Activated CD8-positive, alpha-beta memory T cell treated with anti-CD3 and anti-CD28 coated beads for 24 hours (primary cell): Measurements from ENCODE around the gene GAS7.
A peak's percentile ranks its signal among the peaks of the same experiment; 100 is the strongest.
"Not testable (repeated sequence)": the region's sequence is repeated elsewhere in the genome, so short reads cannot be mapped to it uniquely, and the experiment has no call there.

Experiments
- DNase-seq: peaks from one replicate; pipeline ENCODE4 v3.0.0-alpha.2; 2020

Gene GAS7

DNA sequence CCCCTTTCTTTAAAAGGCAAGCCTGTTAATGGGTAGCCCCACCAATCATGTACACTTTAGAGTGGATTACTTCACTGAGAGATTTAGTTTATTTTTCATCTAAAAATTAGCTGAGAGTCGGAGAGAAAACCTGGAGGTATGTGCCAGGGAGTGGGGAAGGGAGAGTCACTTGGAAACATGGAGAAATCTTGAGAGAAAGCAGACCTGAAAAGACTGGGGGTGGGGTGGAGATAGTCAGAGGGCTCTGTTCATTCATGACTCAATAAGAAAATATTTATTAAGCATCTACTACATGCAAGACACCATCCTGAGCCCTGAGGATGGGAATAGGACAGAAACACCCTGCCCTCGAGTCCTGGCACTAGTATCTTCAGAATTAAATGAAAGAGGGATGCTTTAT lies 265.9 kb downstream of the GAS7 start:
- DNase-seq: no peak

DNA sequence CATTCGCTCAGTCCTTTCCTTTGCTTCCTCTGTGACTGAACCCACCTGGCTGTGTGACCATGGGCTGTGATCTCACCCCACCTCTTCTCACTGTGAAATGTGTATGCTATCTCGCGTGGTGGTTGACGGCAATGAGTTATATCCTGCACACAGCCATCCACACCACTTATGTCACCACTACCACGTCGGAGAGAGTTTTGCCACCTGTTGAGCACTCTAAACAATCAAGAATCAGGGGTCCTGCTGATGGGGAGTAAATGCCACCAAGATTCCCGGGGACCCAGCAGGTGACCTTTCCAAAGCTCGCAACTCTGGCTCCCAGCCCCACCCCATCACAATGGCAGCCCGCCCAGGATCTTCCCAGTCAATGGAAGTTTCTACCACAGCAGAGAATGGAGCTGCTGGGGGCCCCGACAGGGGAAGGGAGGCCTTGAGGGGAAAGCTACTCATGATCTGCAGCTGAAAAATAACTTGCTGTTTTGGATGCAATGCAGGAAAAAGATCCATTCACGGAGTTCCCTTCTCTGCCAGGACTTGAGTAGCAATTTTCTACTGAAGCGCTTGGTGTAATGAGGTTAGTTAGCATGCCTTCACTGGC lies 267.2 kb downstream of the GAS7 start:
- DNase-seq: no peak

DNA sequence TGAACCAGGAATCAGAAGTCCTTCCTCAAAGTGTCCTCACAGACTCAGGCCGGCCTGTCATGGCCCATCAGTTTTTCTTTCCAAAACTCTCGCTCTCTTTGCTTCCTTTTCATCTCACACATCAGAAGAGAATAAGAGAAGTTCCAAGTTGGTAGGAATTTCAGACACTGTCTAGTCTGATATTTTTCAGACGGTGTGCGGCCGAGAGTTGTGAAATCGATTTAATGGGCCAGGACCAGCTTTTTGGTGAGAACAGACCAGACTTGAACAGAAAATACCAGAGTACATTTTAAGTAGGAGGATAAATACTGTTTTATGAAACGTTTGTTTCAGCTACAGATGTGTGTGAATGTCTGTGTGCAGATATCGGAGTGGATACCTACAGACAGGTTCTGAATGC lies 268.5 kb downstream of the GAS7 start:
- no peak for DNase-seq

DNA sequence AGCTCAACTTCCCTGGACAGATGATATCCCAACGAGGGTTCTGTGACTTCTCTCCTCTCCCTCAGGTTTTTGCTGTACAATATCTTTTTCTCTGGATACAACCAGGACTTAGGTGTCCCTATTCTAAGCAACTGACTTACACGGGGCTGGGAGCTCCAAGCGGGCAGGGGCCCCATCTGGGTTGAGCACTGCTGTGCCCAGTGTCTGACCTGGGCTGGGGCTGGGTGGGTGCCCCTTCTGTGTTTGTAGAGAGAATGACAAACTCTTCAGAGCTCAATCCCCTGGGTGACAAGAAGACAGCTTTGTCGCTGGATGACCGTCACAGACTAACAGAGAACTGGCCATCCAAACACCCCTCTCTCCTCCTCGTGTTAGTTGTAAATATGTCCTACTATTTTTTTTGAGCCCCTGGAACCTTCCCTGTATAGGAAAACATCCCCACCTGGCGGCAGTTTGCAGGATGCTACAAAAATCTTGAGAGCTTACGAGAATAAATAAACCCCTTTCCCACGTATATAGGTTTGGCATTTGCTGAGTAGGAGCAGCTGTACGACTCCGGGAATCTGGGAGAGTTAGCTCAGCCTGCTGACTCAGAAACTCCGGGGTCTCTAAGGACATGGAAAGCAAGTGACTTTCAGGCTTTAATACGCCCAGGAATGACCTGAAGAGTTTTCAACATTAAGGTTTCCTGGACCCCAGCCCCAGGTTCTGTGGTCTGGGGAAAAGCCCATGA lies 269.6 kb downstream of the GAS7 start:
- DNase-seq: no peak

DNA sequence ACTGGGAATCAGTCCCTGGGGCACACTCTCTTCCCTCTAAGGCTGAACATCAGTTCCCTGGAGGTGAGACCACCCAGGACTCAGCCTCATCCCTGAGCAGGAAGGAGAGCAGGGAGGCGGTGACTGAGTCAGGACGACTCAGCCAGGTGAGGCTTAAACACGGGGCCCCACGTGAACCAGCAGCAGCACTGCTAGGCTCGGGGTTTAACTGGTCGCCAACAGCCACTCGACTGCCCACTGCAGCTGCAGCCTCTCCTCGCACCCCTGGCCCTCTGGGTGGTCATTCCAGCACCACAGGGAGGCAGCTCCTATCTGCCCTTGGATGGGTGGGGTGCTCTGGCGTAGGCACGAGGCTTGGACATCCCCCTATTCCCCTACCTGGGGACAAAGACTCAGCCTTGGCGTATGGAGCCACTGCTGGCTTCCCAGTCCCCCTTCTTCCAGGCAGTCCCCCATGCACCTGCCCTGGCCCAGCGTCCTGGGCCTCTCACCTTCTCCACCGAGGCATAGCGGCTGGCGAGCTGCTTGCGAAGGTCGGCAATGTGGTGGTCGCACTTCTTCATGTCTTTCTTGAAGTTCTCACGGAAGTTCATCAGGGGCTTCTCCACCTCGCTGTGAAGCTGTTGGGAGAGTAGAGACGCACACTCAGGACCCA lies 272.1 kb downstream of the GAS7 start:
- no peak for DNase-seq

DNA sequence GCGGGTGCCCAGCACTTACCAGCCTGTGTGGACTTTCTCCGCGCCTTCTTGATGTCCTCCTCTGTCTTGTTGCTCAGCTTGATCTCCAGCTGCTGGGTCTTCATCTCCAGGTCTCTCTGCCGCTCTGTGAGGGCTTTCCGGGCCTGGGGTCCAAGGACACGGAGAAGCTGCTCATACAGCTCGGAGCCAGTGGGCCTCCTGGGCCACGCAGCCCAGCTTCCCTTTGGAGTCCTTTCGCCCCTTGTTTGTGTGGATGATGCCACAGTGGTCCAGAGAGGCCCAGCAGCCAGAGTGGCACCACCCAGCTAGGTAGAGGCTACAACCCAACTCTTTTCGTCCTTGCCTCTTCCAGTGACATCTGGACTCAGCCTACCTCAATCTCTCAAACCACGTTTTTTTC lies 272.9 kb downstream of the GAS7 start:
- no peak for DNase-seq

DNA sequence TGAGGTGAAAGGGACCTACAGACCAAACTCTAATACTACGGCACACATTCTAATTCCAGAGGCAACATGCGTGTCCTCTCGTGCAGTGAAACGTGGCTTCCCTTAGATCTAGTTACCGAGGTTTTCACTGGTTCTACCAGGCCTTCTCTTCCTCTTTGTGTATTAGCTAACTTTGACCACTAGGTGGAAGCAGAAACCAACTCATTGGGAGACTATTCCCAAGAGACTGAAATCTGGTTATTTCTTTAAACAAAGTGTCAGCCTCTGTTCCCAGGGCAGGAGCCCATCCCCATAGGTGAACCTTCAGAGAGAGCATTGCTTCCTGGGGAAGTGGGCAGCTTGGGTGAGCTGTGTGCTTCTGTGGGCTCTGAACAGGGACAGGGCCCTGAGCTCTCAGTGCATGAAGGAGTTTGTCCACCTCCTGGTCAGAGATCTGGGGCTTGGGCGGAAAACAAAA lies 273.6 kb downstream of the GAS7 start:
- peak; percentile 58 for DNase-seq

DNA sequence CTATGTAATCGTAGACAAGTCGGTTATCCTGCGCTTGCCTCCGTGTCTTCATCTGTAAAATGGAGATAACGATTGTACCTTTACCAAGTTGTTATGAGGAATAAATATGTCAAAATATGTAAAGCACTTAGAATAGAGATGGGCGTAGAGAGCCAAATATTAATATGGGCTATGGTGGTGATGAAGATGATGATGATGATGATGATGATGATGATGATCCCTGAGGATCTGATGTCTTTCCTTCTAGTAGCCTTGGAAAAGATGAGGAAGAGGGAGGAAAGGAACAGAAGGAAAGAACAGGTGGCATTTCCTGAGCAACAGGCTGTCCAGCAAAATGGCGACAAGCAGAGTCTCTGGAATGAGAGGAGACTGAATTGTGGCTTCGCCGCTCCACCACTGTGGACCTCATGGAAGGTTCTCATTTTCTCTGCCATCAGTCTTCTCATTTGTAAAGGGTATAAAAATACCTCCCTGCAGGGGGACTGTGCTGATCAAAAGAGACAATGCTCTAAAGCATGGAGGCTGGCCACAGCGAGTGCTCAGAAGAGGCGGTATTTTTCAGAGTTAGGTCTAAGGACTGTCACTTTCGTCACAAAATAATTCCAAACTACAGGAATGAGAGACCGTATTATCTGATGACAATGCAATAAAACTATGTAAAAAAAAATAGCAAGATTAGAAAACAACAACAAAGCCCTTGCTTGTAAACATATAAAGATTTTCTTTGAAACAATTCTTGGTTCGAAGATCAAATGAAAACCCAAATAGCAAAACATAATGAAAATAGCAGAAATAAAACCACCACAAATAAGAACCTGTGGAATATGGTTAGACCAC lies 276.2 kb downstream of the GAS7 start:
- no peak for DNase-seq

DNA sequence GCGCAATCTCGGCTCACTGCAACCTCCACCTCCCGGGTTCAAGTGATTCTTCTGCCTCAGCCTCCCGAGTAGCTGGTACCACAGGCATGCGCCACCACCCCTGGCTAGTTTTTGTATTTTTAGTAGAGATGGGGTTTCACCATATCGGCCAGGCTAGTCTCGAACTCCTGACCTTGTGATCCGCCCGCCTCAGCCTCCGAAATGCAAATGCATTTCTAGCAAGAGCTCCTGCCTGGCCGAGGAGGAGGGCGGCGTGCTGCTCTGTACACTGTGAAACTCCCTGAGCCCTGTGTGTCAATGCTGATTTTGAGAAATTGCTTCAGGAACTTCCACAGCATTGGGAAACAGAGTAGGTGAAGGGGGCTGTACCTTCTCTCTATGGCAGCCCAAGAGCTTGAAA lies 277.2 kb downstream of the GAS7 start:
- DNase-seq: not testable (repeated sequence)

DNA sequence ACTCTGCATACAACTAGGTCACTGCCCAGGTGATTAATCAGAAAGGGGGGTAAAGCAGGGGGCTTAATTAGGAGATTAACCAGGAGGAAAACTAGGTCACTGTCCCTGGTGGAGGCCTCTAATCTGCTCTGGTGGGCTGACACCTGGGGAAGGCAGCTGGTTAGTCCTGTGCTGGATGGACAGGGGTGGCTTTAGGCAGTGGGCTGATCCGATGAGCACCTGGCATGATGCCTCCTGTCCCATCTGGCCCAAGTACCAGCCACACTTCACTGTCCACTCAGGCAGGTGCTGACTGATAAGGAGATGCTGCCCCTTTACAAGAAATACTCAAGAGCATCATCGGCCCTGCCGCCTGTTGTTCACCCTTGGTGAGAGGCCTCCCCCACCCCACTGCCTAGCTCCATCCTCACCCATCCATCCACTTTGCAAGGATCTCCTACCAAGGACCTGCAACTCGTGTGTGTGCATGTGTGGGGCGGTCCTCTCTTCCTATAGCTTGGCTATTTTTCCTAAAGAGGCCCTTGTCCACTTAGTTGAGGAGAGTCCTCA lies 279.5 kb downstream of the GAS7 start:
- no peak for DNase-seq

DNA sequence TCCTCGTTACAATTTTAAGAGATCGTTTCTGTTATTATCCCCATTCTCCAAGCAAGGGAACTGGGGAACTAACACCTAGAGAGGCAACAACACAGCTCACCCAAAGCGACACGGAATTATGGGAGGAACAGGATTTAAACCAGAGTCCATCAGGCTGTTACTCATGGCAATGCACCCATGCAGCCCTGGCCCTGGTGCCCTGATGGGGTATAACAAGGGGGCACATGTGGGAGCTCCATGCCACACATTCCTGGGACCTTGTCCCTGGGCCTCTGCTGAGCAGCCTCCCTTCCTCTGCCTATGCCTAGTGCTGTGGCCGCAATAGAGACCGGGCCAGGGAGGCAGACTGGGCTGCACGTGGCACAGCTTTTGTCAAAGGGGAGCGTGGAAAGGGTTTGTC lies 280.1 kb downstream of the GAS7 start:
- DNase-seq: no peak

DNA sequence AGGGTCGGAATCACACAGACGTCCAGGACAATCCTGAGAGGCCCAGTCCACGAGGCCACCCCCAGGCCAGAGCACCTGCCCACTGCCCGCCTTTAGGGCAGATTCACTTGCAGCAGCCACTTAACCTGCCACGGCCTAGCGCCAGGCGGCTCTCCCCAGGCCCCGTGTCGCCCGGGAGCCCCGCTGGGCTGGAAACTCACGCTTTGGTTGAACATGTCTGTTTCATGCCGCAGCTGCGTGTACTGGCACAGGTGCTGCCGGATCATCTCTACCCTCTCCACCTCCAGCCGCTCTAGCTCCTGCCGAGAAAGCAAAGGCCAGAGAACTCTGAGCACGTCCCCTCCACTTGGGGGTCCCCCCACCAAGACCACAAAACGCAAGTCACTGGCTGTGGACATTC lies 280.6 kb downstream of the GAS7 start:
- no peak for DNase-seq

DNA sequence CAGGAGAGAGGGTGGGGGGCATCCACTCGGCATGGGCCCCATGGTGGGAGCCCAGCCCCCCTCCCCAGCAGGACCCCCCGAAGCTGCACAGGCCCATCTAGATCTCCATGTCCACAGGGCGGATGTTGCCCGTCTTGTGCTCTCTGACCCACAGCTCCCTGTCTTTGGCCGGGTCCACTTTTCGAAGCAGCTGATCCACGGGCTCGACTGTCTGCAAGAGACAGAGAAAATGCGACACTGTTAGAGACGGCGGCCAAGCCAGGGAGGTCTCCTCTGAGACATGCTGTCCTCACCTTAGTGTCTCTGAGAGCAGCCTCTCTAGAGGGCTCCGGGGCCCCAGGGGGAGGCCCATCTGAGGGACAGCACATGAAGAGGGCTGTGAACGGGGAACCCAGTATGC lies 281.3 kb downstream of the GAS7 start:
- DNase-seq: no peak

DNA sequence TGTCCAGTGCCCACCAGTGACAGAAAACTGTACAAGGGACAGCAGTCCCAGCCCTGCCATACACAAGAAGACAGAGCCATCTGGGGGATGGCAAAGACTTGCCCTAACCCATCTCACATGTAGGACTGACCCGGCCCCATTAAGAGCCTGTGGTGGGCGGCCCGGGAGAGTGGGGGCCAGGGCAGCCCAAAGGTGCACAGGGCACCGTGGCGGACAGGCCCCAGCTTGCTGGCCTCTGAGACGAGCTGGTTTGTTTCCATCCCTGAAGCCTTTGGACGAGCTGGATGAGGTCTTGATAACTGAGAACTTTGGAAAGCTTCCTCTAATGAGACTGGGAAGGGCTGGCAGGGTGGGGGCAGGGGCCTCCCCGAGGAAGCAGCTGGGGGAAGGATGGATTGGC lies 282.3 kb downstream of the GAS7 start:
- DNase-seq: no peak

DNA sequence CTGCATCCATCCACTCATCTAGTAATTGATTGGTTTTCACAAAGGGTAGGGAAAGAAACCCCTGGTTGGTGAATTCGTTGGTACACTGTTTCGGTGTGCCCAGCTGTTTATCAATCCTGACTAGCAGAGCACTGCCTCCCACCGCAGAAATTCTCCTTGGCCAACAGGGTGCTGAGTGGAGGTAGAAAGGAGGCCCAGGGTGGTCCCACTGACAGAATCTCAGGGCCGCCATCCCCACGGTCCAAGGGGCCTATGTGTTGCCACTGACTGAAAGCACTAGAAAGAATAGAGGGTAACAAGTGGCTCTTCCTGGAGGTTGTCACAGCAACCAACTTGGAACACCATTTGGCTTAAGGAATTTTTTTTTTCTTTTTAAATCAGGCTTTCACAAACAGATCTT lies 284.9 kb downstream of the GAS7 start:
- no peak for DNase-seq

DNA sequence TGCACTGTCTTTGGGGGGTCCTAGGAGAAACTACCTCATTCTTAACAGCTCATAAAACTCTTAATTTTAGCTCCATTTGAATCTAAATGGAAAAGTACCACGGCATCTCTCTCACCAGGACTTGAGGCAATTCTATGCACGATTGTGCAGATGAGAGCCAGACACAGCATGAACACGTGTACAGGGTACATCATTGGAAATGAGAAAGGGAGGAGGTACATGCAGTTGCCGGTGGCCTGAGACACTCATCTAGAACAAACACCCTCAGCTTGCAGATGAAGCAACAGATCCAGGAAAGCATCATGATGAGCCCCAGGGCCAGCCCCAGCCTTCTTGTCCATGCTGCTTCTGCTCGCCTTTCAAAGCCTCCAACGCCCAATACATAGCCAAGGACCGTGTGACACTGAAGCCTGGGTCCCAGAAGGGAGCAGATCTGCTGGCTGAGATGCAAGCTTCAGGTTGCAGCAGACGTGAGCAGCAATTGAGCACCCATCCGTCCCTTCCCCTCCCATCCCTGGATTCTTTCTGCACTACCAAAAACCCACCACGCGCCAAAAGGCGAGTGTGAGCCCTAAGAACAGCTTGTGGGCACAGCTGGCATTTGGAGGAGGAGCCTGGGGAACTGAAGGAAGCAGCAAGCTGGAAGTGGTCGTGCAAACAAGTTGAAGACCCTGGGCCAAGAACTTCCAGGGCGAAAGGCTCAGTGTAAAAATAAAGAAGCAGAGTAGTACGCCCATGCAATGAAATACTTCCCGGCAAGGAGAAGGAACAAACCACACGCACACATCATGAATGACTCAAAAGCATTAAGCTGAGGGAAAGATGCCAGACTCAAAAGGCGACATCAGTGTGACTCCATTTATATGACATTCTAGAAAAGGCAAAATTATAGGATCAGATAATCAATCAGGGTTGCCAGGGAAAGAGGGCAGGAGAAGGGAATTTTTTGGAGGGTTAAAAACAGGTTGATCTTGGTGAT lies 286.0 kb downstream of the GAS7 start:
- DNase-seq: no peak

DNA sequence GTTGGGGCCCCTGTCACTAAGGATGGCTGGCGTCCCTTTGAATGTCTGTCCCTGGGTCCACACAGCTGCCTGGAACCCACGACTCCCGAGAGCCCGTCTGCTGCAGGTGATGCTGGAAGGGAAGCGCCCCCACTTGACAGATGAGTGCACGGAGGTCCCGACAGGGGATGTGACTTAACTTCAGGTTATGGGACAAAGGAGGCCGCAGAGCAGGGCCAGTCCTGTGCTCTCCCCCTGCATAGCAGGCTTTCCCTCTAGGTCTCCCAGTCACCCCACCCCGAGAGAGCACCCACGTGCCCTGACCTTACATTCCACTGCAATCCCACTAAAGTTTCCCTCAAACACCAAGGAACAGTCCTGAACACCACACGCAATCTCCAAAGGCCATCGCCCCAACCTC lies 287.3 kb downstream of the GAS7 start:
- DNase-seq: no peak

DNA sequence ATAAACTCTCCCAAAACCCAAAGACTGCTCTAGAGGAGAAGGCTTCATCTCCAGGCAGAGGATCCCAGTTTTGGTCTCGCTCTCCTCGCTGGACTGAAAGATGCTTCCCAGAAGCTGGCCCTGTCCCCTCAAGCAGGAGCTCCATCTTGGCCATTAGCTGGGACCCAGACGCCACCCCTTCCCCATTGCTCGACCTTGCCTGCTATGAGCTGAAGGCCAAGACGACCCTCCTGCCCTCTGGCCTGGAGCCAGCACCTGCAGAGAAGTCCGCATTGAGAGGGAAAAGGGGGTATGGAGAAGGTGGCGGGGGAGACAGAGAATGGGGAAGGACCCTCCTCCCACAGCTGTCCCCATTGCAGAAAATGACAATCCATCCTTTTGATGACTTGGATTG lies 289.8 kb downstream of the GAS7 start:
- no peak for DNase-seq

DNA sequence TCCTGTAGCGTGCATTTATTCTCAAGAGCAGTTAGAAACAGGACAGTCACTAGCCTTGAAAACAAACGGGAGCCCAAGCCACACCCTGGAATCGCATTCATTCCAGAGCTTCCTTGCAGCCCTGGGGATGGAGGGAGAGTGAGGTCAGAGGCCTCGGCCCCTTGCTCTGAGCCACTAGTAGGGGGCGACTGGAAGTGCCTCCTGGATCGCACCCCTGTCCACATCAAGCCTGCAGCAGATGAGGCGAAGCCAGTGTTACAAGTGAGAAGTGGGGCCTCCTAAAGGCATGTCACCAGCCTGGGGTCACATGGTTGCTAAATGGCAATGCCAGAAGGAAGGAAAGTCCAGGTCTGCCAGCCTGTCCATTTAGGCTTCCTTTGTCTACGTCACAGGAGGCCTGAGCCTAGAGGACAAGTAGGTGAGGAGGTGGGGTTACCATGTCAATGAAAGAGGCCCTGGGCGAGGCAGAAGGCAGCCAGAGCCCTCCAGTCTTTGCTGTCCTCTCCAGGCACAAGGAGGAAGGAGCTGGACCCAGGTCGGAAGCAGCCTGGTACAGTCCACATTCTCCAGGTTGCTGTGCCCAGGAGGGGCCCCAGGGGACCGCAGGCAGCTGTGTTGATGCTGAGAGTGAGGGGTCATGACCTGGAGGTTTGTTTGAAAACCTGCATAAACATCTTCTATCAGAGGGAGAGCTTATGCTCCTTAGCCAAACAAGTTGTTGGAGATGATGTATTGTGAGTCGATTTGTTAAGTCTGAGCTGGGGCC lies 290.3 kb downstream of the GAS7 start:
- no peak for DNase-seq

DNA sequence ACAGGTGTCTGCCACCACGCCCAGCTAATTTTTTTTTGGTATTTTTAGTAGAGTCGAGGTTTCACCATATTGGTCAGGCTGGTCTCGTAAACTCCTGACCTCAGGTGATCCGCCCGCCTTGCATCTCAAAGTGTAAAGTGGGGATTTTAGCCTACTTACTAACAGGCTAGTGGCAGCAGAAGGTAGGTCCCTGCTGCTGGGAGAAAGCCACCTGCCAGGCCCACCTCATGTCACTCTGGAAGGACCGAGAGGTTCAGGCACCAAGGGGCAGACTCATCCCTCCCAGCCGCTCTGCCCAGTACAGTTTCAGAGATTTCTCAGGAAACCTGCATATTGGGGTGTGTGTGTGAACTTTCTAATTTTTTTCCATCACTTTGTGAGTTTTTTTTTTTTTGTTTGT lies 291.3 kb downstream of the GAS7 start:
- DNase-seq: no peak

DNA sequence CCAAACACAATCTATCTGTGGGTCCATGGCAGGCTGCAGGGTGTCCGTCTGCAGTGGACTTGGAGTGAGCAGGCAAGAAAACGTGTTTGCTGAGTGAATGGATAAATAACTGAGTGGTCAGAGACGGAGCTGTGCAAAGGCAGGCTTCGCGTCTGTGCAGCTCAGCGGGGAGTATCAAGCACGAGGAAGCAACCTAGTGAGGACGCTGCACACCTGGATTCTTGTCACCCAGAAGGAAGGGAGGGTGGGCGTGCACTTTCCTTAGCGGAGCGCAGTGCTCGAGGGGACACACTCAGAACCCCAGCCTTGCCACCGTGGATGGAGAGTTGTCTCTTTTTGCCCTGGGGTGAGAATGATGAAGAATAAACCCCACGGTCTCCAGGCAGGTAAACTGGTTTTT lies 291.8 kb downstream of the GAS7 start:
- DNase-seq: no peak
